ENCODE measurements around the gene ECHDC3.

ECHDC3 gene

GRCh38 chr10:11742779-11743298 is 657 bp downstream of the ECHDC3 start:
- intact Hi-C loops (cut with DNase I), result no loop called here
- no peak for DNase-seq

GRCh38 chr10:11743461-11744338 is 1.5 kb downstream of the ECHDC3 start:
- no peak for DNase-seq
- intact Hi-C loops (cut with DNase I), result no loop called here

GRCh38 chr10:11745045-11745444 is 2.9 kb downstream of the ECHDC3 start:
- intact Hi-C loops (cut with DNase I), result no loop called here

GRCh38 chr10:11746883-11747539 is 4.8 kb downstream of the ECHDC3 start:
- DNase-seq, result no peak
- intact Hi-C loops (cut with DNase I), result no loop called here

More at GRCh38 chr10:11745045-11745444, 2.9 kb downstream of the ECHDC3 start:
- no peak for DNase-seq

- intact Hi-C loops (cut with DNase I), result no loop called here
- DNase-seq, result peak in 1 of 42 donors; percentile 13
These were observed 6.7 kb downstream of the ECHDC3 start for GRCh38 chr10:11748866-11749265.

- DNase-seq, result no peak
- intact Hi-C loops (cut with DNase I), result no loop called here
These were observed 8.2 kb downstream of the ECHDC3 start for GRCh38 chr10:11750420-11750819.

GRCh38 chr10:11754173-11754572 is 12.0 kb downstream of the ECHDC3 start:
- DNase-seq, result no peak
- intact Hi-C loops (cut with DNase I), result no loop called here

- no peak for DNase-seq
- intact Hi-C loops (cut with DNase I), result loop anchor here (5.0 kb wide), 1 partner anchor 237 kb away; no protein-coding TSS in a partner anchor
These were observed 12.4 kb downstream of the ECHDC3 start for GRCh38 chr10:11754620-11755019.

GRCh38 chr10:11755512-11756263 is 13.5 kb downstream of the ECHDC3 start:
- intact Hi-C loops (cut with DNase I), result loop anchor here (5.0 kb wide), 1 partner anchor 238 kb away; no protein-coding TSS in a partner anchor
- DNase-seq, result peak in 1 of 42 donors; percentile 10

- DNase-seq, result peak in 1 of 42 donors; percentile 25
- intact Hi-C loops (cut with DNase I), result loop anchor here (5.0 kb wide), 1 partner anchor 240 kb away; no protein-coding TSS in a partner anchor
These were observed 14.7 kb downstream of the ECHDC3 start for GRCh38 chr10:11756766-11757315.

- intact Hi-C loops (cut with DNase I), result loop anchor here (5.0 kb wide), 1 partner anchor 240 kb away; no protein-coding TSS in a partner anchor
- peak in 6 of 42 donors; percentile 13 to 58 (median 16) for DNase-seq
These were observed 15.3 kb downstream of the ECHDC3 start for GRCh38 chr10:11757454-11757820.

- DNase-seq, result peak; percentile 62 to 93 (median 86)
- intact Hi-C loops (cut with DNase I), result loop anchor here (5.0 kb wide), 1 partner anchor 241 kb away; no protein-coding TSS in a partner anchor
These were observed 15.8 kb downstream of the ECHDC3 start for GRCh38 chr10:11757821-11758463.

- intact Hi-C loops (cut with DNase I), result loop anchor here (5.0 kb wide), 1 partner anchor 241 kb away; no protein-coding TSS in a partner anchor
These were observed 16.5 kb downstream of the ECHDC3 start for GRCh38 chr10:11758527-11759236.

GRCh38 chr10:11759347-11759746 is 17.2 kb downstream of the ECHDC3 start:
- intact Hi-C loops (cut with DNase I), result loop anchor here (5.0 kb wide), 1 partner anchor 242 kb away; no protein-coding TSS in a partner anchor

More at GRCh38 chr10:11758527-11759236, 16.5 kb downstream of the ECHDC3 start:
- peak in 1 of 42 donors; percentile 32 for DNase-seq

GRCh38 chr10:11760151-11760550 is 18.0 kb downstream of the ECHDC3 start:
- DNase-seq, result peak in 1 of 42 donors; percentile 30
- intact Hi-C loops (cut with DNase I), result no loop called here

More at GRCh38 chr10:11759347-11759746, 17.2 kb downstream of the ECHDC3 start:
- peak in 1 of 42 donors; percentile 16 for DNase-seq

GRCh38 chr10:11760861-11761260 is 18.7 kb downstream of the ECHDC3 start:
- no peak for DNase-seq

GRCh38 chr10:11761431-11761830 is 19.2 kb downstream of the ECHDC3 start:
- intact Hi-C loops (cut with DNase I), result no loop called here
- no peak for DNase-seq

More at GRCh38 chr10:11760861-11761260, 18.7 kb downstream of the ECHDC3 start:
- intact Hi-C loops (cut with DNase I), result no loop called here

Data from head of caudate nucleus (tissue), 42 donors.